Activated CD4-positive, CD25-positive, alpha-beta regulatory T cell (primary cell): Measurements from ENCODE around the gene HPS5.

Source experiments
- DNase-seq, 4 experiments: peaks; one replicate each; lab custom pipeline; 2025; lab: John Stamatoyannopoulos, UW

The HPS5 gene

DNA sequence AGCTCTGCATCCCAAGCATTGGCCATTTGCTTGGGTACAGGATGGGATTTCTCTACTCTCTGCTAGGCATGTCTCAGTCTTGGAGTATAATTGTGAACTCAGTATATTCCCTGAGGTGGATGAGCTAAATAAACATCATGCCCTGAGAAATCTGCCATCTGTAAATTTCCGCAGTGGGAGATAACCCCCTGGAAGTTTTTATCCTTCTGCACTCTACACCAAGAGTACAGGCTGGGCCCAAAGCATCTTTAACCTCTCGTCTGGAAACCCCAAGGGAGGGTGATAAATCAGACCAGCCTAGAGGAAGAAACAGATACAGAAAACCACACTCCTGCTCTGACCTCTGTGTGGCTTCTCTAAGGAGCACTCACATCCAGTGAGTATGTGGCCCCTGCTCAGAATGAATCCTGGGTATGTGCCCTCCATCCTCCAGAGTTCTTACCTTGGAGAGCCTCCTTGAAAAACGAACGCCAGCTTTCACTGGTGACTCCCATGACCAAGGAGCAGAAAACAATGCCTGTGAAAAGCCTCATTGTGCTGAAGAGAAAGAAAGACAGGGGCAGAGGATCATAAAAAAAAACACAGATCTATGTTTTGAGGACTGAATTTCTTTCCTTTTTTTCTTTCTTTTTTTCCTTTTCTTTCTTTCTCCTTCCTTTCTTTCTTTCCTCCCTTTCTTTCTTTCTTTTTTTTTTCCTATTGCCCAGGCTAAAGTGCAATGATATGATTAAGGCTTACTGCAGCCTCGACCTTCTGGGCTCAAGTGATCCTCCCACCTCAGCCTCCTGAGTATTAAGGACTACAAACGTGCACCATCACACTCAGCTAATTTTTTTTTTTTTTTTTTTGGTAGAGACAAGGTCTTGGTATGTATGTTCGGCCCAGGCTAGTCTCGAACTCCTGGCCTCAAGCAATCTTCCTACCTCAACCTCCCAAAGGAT is 86.3 kb downstream of the HPS5 start:
- no peak for DNase-seq

DNA sequence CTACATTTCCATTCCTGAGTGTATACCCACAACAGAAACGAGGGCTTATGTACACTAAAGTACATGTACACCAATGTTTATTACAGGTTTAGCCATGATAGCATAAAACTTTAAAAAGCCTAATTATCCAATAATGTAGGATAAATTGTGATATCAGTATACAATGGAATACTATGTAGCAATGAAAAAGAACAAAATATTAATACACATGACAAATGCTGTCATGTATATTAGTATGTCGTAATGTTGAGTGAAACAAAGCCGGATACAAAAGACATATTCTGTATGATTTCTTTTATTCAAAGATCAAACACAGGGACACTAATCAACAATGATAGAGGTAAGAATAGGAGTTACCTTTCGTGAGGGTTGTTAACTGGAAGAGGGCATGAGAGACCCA is 88.0 kb downstream of the HPS5 start:
- no peak for DNase-seq

DNA sequence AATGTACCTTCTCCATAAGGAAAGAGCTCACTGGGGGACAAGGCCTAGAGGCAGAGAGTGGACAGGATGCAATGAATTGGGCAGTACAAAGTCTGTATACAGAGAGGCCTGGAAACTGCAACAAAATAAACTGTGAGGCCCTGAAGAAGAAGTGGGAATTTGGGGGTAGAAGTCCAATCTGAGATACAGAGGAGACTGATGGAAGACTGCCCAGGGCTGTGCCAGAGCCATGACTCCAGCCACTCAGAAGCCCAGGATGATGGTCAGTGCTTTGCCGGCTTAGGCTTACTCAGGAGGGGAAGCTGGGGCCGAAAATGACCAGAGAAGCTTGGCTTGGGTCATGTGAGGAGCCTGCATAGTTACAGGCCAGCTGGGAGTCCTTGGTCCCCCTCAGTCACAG is 91.1 kb downstream of the HPS5 start:
- DNase-seq = no peak

DNA sequence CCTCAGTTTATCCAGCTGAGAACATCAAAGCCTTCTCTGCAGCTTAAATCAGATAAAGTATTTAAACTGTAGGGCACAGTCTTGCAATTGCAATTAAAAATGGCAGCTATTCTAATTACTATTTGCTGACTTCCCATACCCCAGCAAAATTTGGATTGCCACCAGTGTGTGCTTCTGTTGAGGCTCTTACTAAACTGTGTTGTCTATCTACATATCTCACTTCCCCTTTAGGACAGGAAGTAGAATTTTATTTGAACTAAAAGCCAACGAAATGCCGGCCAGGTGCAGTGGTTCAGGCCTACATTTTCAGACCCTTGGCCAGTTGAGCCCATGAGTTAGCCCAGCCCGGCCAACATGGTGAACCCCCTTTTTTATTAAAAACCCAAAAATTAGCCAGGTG is 92.4 kb downstream of the HPS5 start:
- DNase-seq = no peak
